HEK293T (cell line): ENCODE results near the gene LYRM4.

Source experiments
- CTCF ChIA-PET: fragments of 350-600 bp; formaldehyde crosslinking; extraction: SDS; loops from one replicate; lab custom pipeline; 2021; ENCODE audit warnings: antibody characterized with exemption, inconsistent platforms; lab: Yijun Ruan, JAX
- POLR2A ChIA-PET: fragments of 350-600 bp; formaldehyde crosslinking; extraction: SDS; loops from one replicate; lab custom pipeline; 2020; ENCODE audit warnings: antibody characterized with exemption, inconsistent platforms; lab: Yijun Ruan, JAX
- DNase-seq: peaks from one replicate; pipeline ENCODE4 v3.0.0; 2012; ENCODE audit warnings: mixed read lengths; ENCODE audit errors: extremely low spot score
- ARNT ChIP-seq: fragments of 450-650 bp; IDR thresholded peaks from 2 replicates; pipeline ENCODE4 v1.6.1; 2017; ENCODE audit warnings: mild to moderate bottlenecking
- BHLHE40 ChIP-seq: fragments of 450-650 bp; IDR thresholded peaks from 2 replicates; pipeline ENCODE4 v1.6.1; 2016; ENCODE audit warnings: mild to moderate bottlenecking, moderate library complexity, borderline replicate concordance
- CTBP1 ChIP-seq: fragments of 450-650 bp; IDR thresholded peaks from 2 replicates; pipeline ENCODE4 v1.6.1; 2016; ENCODE audit warnings: borderline replicate concordance
- ELF4 ChIP-seq: fragments of 450-650 bp; IDR thresholded peaks from 2 replicates; pipeline ENCODE4 v1.6.1; 2017; ENCODE audit warnings: antibody characterized with exemption
- FOXA1 ChIP-seq: fragments of 450-650 bp; IDR thresholded peaks from 2 replicates; pipeline ENCODE4 v1.6.1; 2016; ENCODE audit warnings: mild to moderate bottlenecking
- FOXK2 ChIP-seq: fragments of 450-650 bp; IDR thresholded peaks from 2 replicates; pipeline ENCODE4 v1.6.1; 2016; ENCODE audit warnings: mild to moderate bottlenecking
- FOXM1 ChIP-seq: fragments of 450-650 bp; IDR thresholded peaks from 2 replicates; pipeline ENCODE4 v1.6.1; 2017; ENCODE audit warnings: mild to moderate bottlenecking, borderline replicate concordance
- HDGF ChIP-seq: fragments of 450-650 bp; IDR thresholded peaks from 2 replicates; pipeline ENCODE4 v1.6.1; 2017; ENCODE audit warnings: antibody characterized with exemption, borderline replicate concordance
- L3MBTL2 ChIP-seq: fragments of 450-650 bp; conservative IDR thresholded peaks from 2 replicates; pipeline ENCODE4 v1.6.1; 2016; ENCODE audit warnings: mild to moderate bottlenecking
- LEF1 ChIP-seq: fragments of 450-650 bp; IDR thresholded peaks from 2 replicates; pipeline ENCODE4 v1.6.1; 2017; ENCODE audit warnings: mild to moderate bottlenecking, borderline replicate concordance
- NFRKB ChIP-seq: fragments of 450-650 bp; IDR thresholded peaks from 2 replicates; pipeline ENCODE4 v1.6.1; 2016; ENCODE audit warnings: mild to moderate bottlenecking, moderate library complexity
- PKNOX1 ChIP-seq: fragments of 450-650 bp; IDR thresholded peaks from 2 replicates; pipeline ENCODE4 v1.6.1; 2016
- SP1 ChIP-seq: fragments of 450-650 bp; IDR thresholded peaks from 2 replicates; pipeline ENCODE4 v1.6.1; 2017
- SUZ12 ChIP-seq: fragments of 450-650 bp; IDR thresholded peaks from 2 replicates; pipeline ENCODE4 v1.6.1; 2016; ENCODE audit warnings: mild to moderate bottlenecking
- TARDBP ChIP-seq: fragments of 450-650 bp; IDR thresholded peaks from 2 replicates; pipeline ENCODE4 v1.6.1; 2016
- ZNF384 ChIP-seq: fragments of 450-650 bp; IDR thresholded peaks from 2 replicates; pipeline ENCODE4 v1.6.1; 2016

LYRM4 gene

GRCh38 chr6:5205877-5206850 is 54.6 kb downstream of the LYRM4 start:
- DNase-seq = peak; percentile 17

GRCh38 chr6:5205035-5205507 is 55.7 kb downstream of the LYRM4 start:
- CTCF ChIA-PET = interaction anchor here (1.3 to 2.7 kb wide), 2 partner anchors 13 to 61 kb away, joined by 6 to 8 read pairs; no protein-coding TSS in a partner anchor
- DNase-seq = no peak
- POLR2A ChIA-PET = no interaction called here
- no peak for TF ChIP-seq HDGF
- TF ChIP-seq FOXM1 = no peak
- TF ChIP-seq SP1 = no peak
- no peak for TF ChIP-seq BHLHE40
- TF ChIP-seq PKNOX1 = no peak
- no peak for TF ChIP-seq ARNT
- no peak for TF ChIP-seq ELF4
- TF ChIP-seq FOXA1 = no peak
- no peak for TF ChIP-seq NFRKB
- TF ChIP-seq TARDBP = no peak
- no peak for TF ChIP-seq FOXK2
- TF ChIP-seq L3MBTL2 = no peak
- no peak for TF ChIP-seq ZNF384

More at GRCh38 chr6:5205877-5206850, 54.6 kb downstream of the LYRM4 start:
- TF ChIP-seq ZNF384 = no peak
- TF ChIP-seq ARNT = no peak
- TF ChIP-seq LEF1 = no peak
- no peak for TF ChIP-seq NFRKB
- no peak for TF ChIP-seq L3MBTL2
- no peak for TF ChIP-seq FOXA1
- no peak for TF ChIP-seq PKNOX1
- no peak for TF ChIP-seq TARDBP
- TF ChIP-seq BHLHE40 = no peak
- TF ChIP-seq HDGF = no peak
- no peak for TF ChIP-seq FOXM1
- no peak for TF ChIP-seq ELF4
- no peak for TF ChIP-seq CTBP1
- no peak for TF ChIP-seq FOXK2
- no peak for TF ChIP-seq SUZ12
- TF ChIP-seq SP1 = no peak
- POLR2A ChIA-PET = no interaction called here
- CTCF ChIA-PET = interaction anchor here (1.0 to 2.7 kb wide), 3 partner anchors 12 to 196 kb away, joined by 4 to 8 read pairs (median 6); no protein-coding TSS in a partner anchor

GRCh38 chr6:5204376-5204775 is 56.4 kb downstream of the LYRM4 start:
- TF ChIP-seq LEF1 = no peak
- TF ChIP-seq L3MBTL2 = no peak
- no peak for TF ChIP-seq PKNOX1
- TF ChIP-seq SUZ12 = no peak
- TF ChIP-seq TARDBP = no peak
- TF ChIP-seq FOXA1 = no peak
- no peak for TF ChIP-seq HDGF
- TF ChIP-seq NFRKB = no peak
- TF ChIP-seq SP1 = no peak
- no peak for TF ChIP-seq BHLHE40
- TF ChIP-seq ELF4 = no peak
- TF ChIP-seq FOXK2 = no peak
- POLR2A ChIA-PET = interaction anchor here (0.9 kb wide), 1 partner anchor 10 kb away, joined by 3 read pairs; no protein-coding TSS in a partner anchor
- no peak for DNase-seq
- CTCF ChIA-PET = interaction anchor here (1.3 to 2.7 kb wide), 2 partner anchors 13 to 61 kb away, joined by 6 to 8 read pairs; no protein-coding TSS in a partner anchor

GRCh38 chr6:5203546-5203945 is 57.2 kb downstream of the LYRM4 start:
- TF ChIP-seq FOXK2 (no peak), NFRKB (no peak), HDGF (no peak), SUZ12 (no peak), SP1 (no peak), ZNF384 (no peak), LEF1 (no peak), L3MBTL2 (no peak), ARNT (no peak), BHLHE40 (no peak), FOXA1 (no peak), PKNOX1 (no peak), TARDBP (no peak), ELF4 (no peak), FOXM1 (no peak), CTBP1 (no peak)
- CTCF ChIA-PET = no interaction called here
- DNase-seq = no peak
- POLR2A ChIA-PET = interaction anchor here (0.9 kb wide), 1 partner anchor 11 kb away, joined by 3 read pairs; no protein-coding TSS in a partner anchor
